ENCODE measurements around the gene SMC1B. TPM values are rescaled to one million over a fixed set of nuclear protein-coding genes. Genes with fewer than 3 reads are reported as not detected.
A peak's percentile ranks its signal among the peaks of the same experiment; 100 is the strongest.

The SMC1B gene
- total and polyA plus RNA-seq, 7 donors = not detected

- WGBS, 3 donors = 79 to 89% (median 79%) methylated on average over 3 of the region's 3 CpGs
These were observed 10.9 kb downstream of the SMC1B start for GRCh38 chr22:45402466-45402985.

GRCh38 chr22:45399712-45400445 lies 13.5 kb downstream of the SMC1B start:
- TF ChIP-seq CTCF (IDR thresholded peaks at IDR 0.05) = no peak
- 87 to 90% (median 87%) methylated on average over 5 of the region's 5 CpGs for WGBS, 3 donors

More at GRCh38 chr22:45402466-45402985, 10.9 kb downstream of the SMC1B start:
- ATAC-seq (no peak), DNase-seq (no peak)
- Histone ChIP-seq H3K27ac (no peak overlapping the region), H3K4me1 (no peaks in the 10 kb centered on the region), H3K4me3 (no peak overlapping the region), H3K27me3 (ENCODE audit: insufficient read depth in 3 of 3, low read length in 2 of 3) (no peaks in the 10 kb centered on the region), H3K36me3 (ENCODE audit: insufficient read depth in 1 of 2, low read depth in 1 of 2) (no peaks in the 10 kb centered on the region), H3K9me3 (no peaks in the 10 kb centered on the region)
- TF ChIP-seq CTCF (IDR thresholded peaks at IDR 0.05) = no peak
- intact Hi-C loops (cut with DNase I) = no loop called here

GRCh38 chr22:45398214-45398613 lies 15.2 kb downstream of the SMC1B start:
- intact Hi-C loops (cut with DNase I) = no loop called here
- DNase-seq (no peak), ATAC-seq (peak in 2 of 4 donors; percentile 13 to 15)
- Histone ChIP-seq H3K27me3 (ENCODE audit: insufficient read depth in 3 of 3, low read length in 2 of 3) (no peaks in the 10 kb centered on the region), H3K27ac (no peak overlapping the region), H3K4me1 (no peaks in the 10 kb centered on the region), H3K4me3 (no peak overlapping the region), H3K36me3 (ENCODE audit: insufficient read depth in 1 of 2, low read depth in 1 of 2) (no peaks in the 10 kb centered on the region), H3K9me3 (no peaks in the 10 kb centered on the region)
- 57 to 71% (median 58%) methylated on average over 13 of the region's 13 CpGs for WGBS, 3 donors
- no peak for TF ChIP-seq CTCF (IDR thresholded peaks at IDR 0.05)

More at GRCh38 chr22:45399712-45400445, 13.5 kb downstream of the SMC1B start:
- H3K4me1 ChIP-seq = no peaks in the 10 kb centered on the region
- no peaks in the 10 kb centered on the region for H3K27me3 ChIP-seq (ENCODE audit: insufficient read depth in 3 of 3, low read length in 2 of 3)
- no peak overlapping the region for H3K4me3 ChIP-seq
- H3K9me3 ChIP-seq = no peaks in the 10 kb centered on the region
- H3K27ac ChIP-seq = no peak overlapping the region
- intact Hi-C loops (cut with DNase I) = no loop called here
- no peak for DNase-seq
- no peaks in the 10 kb centered on the region for H3K36me3 ChIP-seq (ENCODE audit: insufficient read depth in 1 of 2, low read depth in 1 of 2)
- no peak for ATAC-seq

- H3K36me3 ChIP-seq (ENCODE audit: insufficient read depth in 1 of 2, low read depth in 1 of 2) = no peaks in the 10 kb centered on the region
- no peaks in the 10 kb centered on the region for H3K4me1 ChIP-seq
- no peak for DNase-seq
- no peak for TF ChIP-seq CTCF (IDR thresholded peaks at IDR 0.05)
- no peaks in the 10 kb centered on the region for H3K27me3 ChIP-seq (ENCODE audit: insufficient read depth in 3 of 3, low read length in 2 of 3)
- 68 to 76% (median 70%) methylated on average over 5 of the region's 5 CpGs for WGBS, 3 donors
- intact Hi-C loops (cut with DNase I) = no loop called here
- H3K9me3 ChIP-seq = no peaks in the 10 kb centered on the region
- ATAC-seq = peak in 2 of 4 donors; percentile 23 to 35
- no peak overlapping the region for H3K27ac ChIP-seq
- H3K4me3 ChIP-seq = no peak overlapping the region
These were observed 15.6 kb downstream of the SMC1B start for GRCh38 chr22:45397806-45398205.
